Activated CD8-positive, alpha-beta memory T cell treated with anti-CD3 and anti-CD28 coated beads, Interleukin-2, amount 10 ng/mL, durations not matched to agents 7 days and 5 days (primary cell): ENCODE measurements around the gene CALD1. TPM values are rescaled to one million over a fixed set of nuclear protein-coding genes. Genes with fewer than 3 reads are reported as not detected.

ENCODE experiments used
- ATAC-seq: fragments of 150-1000 bp; cut with Tn5 transposase; one replicate; pipeline ENCODE4 v1.10.0; 2021; ENCODE audit warnings: moderate library complexity
- CTCF ChIA-PET: fragments of 350-600 bp; sonication (Branson Sonifier 250); formaldehyde crosslinking; loops from one replicate; lab custom pipeline; 2021; ENCODE audit warnings: antibody characterized with exemption; lab: Charles Lee
- DNase-seq: peaks from one replicate; pipeline ENCODE4 v3.0.0-alpha.2; 2020
- H3K27ac Mint-ChIP-seq: one replicate; pipeline ENCODE4 v1.8.0; 2021; ENCODE audit warnings: mild to moderate bottlenecking, mixed read lengths
- H3K27me3 Mint-ChIP-seq: one replicate; pipeline ENCODE4 v1.8.0; 2021; ENCODE audit warnings: mixed read lengths
- H3K36me3 Mint-ChIP-seq: one replicate; pipeline ENCODE4 v1.8.0; 2021; ENCODE audit warnings: mild to moderate bottlenecking, mixed read lengths
- H3K4me1 Mint-ChIP-seq: one replicate; pipeline ENCODE4 v1.8.0; 2021; ENCODE audit warnings: mixed read lengths
- H3K4me3 Mint-ChIP-seq: one replicate; pipeline ENCODE4 v1.8.0; 2021; ENCODE audit warnings: mild to moderate bottlenecking, moderate library complexity, mixed read lengths
- H3K9me3 Mint-ChIP-seq: one replicate; pipeline ENCODE4 v1.8.0; 2022; ENCODE audit warnings: low read depth, mixed read lengths
- total RNA-seq, 2 experiments: library from RNA; stranded (reverse); gene quantifications; one replicate each; pipeline ENCODE4 v1.2.3, GENCODE V29; 2021

The CALD1 gene
- total RNA-seq, 2 experiments from 2014 or later: 0.47 TPM; not detected in 1

DNA sequence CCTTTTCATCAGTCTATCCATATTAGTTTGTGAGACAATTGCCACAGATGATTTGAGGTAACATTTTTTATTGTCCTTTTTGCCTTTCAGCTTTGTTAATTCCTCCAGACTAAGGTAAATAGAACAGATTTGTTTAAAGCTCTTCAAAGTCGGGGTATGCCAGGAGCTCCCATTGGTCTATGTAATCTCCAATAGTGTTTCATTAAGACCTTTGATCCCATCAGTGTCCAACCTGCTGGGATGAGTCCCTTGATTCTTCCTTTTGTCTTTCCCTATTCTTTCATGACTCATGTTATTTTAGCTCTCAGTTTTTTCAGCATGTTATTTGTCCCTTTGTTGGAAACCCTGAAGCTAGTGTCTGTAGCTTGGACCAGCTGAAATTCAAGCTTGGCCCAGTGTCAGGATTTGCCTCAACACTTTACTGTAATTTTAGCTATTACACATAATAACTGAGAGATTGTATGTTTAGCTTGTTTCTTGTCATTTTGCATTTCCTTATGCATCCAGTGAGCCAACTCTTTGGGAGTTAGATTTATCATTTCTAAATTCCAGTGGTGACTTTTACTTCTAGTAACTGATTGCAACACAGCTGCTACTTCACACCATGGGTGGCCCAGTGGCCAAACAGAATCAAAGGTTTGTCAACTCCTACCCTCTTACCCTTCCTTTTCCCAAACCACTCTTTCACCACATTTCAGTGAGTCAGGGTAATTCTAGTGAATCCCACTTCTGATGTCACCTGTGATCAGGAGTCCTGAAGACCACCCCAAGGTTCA, 222.1 kb downstream of the CALD1 start:
- H3K4me1 Mint-ChIP-seq: no peaks in the 10 kb centered on the region
- no peaks in the 10 kb centered on the region for H3K27me3 Mint-ChIP-seq
- CTCF ChIA-PET: interaction anchor here (0.9 kb wide), 1 partner anchor 16 kb away, joined by 3 read pairs; no protein-coding TSS in a partner anchor
- ATAC-seq (no peak), DNase-seq (no peak)
- no peak overlapping the region for H3K4me3 Mint-ChIP-seq
- H3K27ac Mint-ChIP-seq: no peak overlapping the region
- peaks cover 4% of the 10 kb centered on the region for H3K36me3 Mint-ChIP-seq
- peaks cover 2% of the 10 kb centered on the region for H3K9me3 Mint-ChIP-seq

DNA sequence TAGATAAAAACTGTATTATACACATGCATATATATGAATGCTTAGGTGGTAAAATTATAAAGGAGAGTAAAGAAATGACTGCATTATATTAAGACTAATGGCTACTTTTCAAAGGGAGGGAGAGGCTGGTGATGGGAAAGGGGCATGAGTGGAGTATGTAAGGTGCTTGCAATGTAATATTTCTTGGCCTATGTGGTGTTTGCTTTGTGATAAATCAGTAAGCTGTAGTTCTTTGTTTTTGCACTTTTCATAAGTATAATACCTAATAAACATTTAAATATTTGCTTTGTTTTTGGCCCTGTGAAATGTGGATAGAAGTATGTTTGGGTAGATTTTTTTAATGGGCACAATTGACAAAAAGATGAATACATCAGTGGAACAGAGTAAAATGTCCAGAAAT, 232.8 kb downstream of the CALD1 start:
- ATAC-seq (no peak), DNase-seq (no peak)
- H3K27ac Mint-ChIP-seq: no peak overlapping the region
- no peaks in the 10 kb centered on the region for H3K36me3 Mint-ChIP-seq
- H3K27me3 Mint-ChIP-seq: no peaks in the 10 kb centered on the region
- no peaks in the 10 kb centered on the region for H3K9me3 Mint-ChIP-seq
- no peaks in the 10 kb centered on the region for H3K4me1 Mint-ChIP-seq
- no peak overlapping the region for H3K4me3 Mint-ChIP-seq
- CTCF ChIA-PET: no interaction called here

Other genes with a start within 250 kb of the CALD1 start
- gene AKR1B15, start 230.5 kb upstream of the CALD1 start, total RNA-seq: not detected
- gene BPGM, start 132.8 kb upstream of the CALD1 start, total RNA-seq: 10 to 100 TPM; 18.6 to 19.7 TPM
- gene AGBL3, start 206.9 kb downstream of the CALD1 start, total RNA-seq: 1 to 10 TPM; 2.4 to 2.8 TPM